ENCODE data around the gene ANKRD55.

The ANKRD55 gene

DNA sequence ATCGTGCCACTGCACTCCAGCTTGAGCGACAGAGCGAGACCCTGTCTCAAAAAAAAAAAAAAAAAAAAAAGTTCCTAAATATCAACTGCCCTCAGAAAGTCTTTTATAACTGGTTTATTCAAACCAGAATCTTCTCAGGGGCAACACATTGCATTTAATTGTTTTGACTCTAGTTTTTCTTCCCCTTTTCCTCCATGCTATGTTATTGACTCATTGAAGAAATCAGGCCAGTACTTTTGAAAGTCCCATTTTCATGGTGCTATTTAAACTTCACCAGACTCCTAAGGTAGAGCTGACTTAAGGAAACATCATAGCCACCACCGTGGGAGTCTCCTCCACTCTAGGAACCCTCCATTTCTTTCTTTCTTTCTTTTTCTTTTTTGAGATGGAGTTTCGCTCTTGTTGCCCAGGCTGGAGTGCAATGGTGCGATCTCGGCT lies 155.3 kb downstream of the ANKRD55 start:
- DNase-seq (ENCODE audit: low spot score): no peak

DNA sequence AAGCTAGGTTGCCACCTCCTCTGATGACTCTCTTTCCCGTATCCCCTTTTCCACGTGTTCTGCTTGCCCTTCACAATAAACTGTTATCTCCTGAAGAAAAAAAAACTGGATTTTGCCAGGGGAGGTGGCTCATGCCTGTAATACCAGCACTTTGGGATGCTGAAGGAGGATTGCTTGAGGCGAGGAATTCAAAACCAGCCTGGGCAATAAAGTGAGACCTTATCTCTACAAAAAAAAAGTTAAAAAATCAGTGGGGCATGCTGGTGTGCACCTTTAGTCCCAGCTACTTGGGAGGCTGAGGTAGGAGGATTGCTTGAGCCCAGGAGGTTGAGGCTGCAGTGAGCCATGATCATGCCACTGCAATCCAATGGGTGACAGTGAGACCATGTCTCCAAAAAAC lies 156.6 kb downstream of the ANKRD55 start:
- no peak for DNase-seq (ENCODE audit: low spot score)

DNA sequence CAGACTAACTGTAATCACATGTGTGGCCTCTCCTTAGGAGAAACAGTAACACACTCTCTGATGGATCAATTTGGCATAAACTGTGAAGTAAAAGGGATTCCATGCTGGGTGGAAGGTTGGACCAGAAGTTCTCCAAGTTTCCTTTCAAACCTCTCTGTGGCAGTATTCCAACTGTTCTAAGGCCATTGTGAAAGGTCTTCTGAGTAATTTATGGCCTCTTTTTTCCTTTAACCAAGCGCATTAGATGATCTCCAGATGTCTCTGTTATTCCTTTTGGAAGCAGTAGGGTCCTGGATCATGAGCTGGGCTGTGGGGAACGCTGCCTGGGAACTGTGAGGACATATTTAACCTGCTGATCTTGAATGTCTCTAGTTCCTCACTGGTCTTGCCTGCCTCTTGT lies 157.8 kb downstream of the ANKRD55 start:
- DNase-seq (ENCODE audit: low spot score): no peak

DNA sequence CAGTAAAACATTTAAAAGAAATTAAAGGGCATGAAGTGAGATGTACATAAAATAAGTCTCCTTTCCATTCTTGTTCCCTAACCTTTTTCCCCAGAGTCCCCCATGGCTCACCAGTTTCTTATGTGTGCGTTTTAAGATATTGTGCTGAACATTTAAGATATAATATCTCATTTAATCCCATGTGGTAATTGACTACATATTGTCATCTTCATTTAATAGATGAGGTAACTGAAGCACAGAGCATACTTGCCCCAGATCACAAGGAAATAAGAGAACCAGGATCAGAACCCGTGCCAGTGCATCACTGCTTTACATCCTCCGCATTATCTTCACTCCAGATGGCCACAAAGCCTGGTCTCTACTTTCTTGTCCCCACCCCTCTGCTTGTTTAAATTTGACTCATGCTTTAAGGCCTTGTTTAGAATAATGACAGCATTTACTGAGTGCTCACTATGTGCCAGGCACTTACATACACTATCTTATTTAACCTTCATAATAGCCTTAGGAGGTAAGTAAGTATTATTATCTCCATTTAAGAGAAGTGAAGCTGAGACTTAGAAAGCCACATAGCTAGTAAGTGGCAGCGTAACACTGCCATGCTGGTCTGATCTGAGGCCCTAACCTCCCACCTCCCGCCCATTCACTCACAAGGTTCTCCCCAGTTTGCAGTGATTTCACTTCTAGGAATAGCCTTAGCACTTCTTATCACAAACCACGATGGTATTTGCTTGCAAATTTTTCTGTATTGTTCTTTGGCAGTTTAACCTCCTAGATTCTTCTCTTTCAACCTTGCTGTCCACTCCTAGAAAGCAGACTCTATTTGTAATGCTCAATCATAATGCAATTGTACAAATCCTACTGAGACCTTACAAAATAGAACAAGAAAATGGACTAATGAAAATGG lies 160.0 kb downstream of the ANKRD55 start:
- no peak for DNase-seq (ENCODE audit: low spot score)

DNA sequence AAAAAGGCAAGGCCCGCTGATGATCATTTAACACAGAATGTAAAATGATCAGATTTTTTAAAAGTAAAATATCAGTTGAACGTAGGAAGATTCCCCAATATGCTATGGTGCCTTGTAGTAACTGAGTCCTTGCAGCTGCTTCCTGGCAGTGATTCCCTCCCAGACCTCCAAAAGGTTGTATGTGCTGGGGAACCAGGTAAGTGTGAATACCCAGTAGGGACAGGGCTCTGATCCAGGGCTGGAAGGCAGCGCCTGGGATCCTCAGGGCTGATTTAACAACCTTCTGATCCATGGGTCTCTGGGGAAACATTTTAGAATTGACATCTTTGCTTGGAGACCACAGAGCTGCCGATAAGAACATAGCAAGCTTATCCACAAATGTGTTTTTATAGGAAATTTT lies 161.7 kb downstream of the ANKRD55 start:
- DNase-seq (ENCODE audit: low spot score): no peak

DNA sequence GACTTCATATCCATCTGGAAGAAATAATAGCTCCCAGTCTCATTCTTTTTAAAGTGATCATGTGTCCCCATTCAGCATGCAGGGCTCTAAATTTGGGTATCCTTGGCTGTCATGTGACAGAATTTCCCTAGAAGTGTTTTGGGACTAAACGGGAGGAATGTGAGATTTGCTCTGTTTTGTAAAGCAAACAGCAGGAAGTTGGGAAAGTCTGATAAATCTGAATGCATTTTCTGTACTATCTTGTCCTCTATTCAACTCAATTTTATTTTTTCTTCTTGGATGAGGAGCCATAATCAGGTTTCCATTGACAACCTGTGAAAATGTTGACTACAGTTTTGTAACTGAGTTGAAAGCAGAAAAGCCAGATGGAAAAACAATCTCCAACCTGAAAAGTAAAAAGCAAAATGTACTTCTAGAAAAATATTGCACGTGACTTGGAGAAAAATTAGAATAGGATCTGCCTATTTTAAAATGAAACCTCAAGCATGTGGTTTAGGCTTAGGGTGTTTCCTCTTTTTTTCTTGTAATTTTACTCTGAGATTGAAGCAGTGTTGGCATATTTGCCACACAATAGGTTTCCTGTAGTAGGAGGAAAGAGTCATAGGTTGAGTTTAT lies 162.2 kb downstream of the ANKRD55 start:
- DNase-seq (ENCODE audit: low spot score): no peak

DNA sequence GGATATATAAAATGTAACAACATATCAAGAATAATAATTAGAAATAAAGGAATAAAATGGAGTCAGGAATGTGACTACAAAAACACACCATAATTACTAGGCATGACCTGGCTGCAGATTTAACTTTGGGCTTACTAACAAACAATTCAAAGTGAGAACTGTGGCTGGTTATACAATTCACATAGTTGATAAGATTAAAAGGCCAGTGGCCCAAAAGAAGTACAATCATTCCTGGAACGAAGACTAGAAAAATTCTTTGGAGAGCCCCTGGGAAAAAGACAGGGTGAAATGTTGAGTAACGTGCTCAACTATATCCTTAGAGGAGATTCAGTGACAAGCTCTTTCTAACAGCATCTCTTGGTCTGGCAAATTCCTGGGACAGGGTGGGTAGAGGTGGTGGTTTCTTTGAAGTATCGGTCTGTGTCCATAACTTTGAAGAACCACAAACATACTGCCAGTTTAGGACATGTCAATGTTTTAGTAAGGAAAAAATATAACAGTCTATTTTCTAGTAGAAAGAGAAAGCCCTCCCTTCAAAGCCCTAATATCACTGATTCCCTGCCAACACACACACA lies 163.4 kb downstream of the ANKRD55 start:
- no peak for DNase-seq (ENCODE audit: low spot score)

DNA sequence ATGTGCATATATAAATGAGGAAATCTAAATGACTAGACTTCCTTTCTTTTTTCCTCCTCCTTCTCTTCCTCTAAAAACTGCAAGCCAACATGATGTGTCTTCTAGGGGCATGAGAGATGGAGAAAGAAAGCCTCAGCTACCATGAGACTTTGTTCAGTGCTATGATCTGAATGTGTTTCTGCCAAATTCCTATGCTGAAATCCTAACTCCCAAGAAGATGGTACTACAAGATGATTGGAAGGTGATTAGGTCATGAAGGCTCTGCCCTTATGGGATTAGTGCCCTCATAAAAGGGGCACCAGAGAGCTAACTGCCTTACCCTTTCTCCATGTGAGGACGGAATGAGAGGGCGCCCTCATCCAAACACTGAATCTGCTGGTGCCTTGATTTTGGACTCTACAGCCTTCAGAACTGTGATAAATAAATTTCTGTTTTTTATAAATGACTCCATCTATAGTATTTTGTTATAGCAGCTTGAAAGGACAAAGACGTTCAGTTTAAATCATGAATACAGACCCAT lies 166.1 kb downstream of the ANKRD55 start:
- no peak for DNase-seq (ENCODE audit: low spot score)

DNA sequence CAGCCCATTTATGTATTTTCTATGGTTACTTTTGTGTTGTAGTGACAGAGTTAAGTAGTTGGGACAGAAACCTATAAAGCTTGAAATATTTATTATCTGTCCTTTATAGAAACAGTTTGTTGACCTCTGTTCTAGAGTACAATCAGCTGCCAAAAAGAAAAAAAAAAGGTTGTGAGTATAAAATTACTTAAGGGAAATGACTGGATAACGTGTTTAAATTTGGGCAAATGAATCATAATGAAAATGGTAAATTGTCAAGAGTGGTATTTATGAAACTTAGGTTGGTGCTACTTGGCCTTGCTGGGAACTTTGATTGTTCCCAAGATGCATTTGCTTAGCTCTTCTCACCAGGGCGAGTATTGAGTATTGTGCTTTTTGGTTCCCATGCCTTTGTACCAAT lies 168.1 kb downstream of the ANKRD55 start:
- DNase-seq (ENCODE audit: low spot score): no peak

DNA sequence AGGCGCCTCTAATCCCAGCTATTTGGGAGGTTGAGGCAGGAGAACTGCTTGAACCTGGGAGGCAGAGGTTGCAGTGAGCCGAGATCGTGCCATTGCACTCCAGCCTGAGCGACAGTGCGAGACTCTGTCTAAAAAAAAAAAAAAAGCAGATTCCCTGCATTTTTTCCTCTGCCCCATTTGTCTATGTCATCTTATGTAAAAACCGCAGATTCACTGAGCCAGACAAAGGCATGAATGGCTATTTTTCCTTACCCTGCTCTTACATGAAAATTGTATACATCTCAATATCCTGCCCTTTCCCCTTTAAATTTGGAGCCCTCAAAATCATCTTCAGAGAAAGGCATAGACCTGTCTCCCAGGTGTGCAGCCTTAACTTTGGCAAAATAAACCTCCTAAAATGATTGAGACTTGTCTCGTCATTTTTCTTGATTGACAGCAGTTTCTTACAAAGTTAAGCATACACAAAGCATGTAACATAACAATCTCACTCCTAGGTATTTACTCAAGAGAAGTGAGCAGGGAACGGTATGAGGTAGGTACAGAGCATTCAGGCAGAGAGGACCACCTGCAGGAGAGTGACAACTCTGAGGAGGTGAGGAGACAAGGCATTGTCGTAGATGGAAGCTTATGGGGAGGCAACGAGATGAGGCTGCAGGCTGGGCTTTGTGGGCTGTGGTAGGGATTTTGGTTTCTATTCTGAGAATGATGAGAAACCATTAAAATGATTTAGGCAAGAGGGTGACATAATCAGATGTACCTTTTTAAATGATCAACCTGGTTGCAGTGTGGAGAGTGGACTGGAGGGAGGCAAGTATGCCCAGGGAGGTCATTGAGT lies 172.6 kb downstream of the ANKRD55 start:
- peak; percentile 47 for DNase-seq (ENCODE audit: low spot score)

DNA sequence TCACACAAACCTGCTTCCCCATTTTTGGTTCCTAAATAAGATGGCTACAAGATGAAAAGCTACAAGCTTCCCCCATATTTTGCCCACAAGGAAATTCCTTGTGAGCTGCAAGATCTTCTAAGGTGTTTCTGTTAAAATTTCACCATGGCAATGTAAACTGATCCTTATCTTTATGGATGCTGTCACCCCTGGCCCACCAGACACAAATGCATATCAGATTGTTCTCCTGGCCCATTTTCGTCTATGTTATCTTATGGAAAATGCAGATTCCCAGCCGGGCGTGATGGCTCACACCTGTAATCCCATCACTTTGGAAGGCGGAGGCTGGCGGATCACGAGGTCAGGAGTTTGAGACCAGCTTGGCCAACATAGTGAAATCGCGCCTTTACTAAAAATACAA lies 173.3 kb downstream of the ANKRD55 start:
- DNase-seq (ENCODE audit: low spot score): no peak

DNA sequence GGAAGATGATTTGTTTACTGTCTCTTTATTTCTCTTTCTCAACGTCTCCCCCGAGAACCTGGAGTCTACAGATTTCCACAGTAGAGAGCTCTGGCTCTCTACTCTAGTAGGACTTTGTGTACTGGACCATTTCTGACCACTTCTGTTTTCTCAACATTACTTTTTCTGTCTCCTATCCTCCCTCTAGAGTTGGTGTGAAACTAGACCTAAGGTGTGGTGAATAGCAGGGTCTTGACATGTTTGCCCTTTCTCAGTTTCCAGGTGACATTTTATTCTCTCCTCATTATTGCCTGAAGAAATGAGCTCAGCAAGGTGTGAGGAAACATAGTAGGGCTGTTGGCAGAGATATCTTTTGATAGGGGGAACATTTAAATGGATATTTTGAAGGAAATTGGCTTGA lies 176.3 kb downstream of the ANKRD55 start:
- DNase-seq (ENCODE audit: low spot score): no peak

DNA sequence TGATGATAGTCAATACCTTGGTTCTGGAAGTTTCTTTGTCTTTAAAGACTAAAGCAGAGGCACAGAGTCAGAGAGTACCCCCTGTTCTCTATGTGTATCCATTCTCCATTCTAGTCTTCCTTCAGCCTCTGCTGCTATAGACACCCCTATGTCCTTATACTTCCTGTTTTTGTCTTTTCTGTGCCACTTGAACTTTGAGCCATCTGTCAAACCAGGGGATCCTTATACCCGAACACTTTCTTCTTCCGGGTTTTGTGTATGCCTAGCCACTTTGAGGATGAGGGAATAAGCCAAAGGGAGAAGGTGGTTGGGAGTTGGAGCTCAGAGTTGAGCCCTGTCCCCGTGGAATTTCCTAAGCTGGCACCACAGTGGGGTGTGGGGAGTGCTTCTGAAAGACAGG lies 177.3 kb downstream of the ANKRD55 start:
- DNase-seq (ENCODE audit: low spot score): no peak

DNA sequence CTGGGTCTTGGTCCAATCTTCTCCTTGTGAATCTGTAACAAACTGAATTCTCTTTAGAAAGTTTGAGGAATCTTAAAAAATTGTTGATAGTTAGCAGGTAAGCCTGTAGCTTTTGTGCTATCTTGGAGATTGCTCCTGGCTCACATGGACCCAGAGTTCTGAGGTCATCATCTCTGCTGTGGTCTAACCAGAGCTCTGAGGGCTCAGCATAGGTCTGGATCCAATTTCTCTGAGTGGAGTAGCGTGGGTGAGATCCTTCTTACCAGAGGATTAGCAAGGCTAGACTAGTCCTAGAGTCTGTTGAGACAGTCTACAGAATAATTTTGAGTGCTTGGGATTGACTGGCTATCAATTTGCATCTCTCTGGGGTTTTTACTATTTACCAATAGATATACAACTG lies 177.8 kb downstream of the ANKRD55 start:
- DNase-seq (ENCODE audit: low spot score): no peak

DNA sequence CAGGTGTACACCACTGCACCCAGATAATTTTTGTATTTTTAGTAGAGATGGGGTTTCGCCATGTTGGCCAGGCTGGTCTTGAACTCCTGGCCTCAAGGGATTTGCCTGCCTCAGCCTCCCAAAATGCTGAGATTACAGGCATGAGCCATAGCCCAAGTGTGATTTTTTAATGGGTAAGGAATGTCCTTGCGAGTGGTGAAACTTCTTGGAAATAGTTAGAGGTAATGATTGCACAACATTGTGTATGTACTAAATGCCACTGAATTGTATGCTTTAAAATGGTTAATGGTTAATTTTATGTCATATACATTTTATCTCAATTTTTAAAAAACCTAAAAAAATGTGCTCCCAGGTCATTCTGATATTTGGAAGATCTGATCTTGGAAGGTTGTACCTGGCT lies 178.5 kb downstream of the ANKRD55 start:
- no peak for DNase-seq (ENCODE audit: low spot score)

DNA sequence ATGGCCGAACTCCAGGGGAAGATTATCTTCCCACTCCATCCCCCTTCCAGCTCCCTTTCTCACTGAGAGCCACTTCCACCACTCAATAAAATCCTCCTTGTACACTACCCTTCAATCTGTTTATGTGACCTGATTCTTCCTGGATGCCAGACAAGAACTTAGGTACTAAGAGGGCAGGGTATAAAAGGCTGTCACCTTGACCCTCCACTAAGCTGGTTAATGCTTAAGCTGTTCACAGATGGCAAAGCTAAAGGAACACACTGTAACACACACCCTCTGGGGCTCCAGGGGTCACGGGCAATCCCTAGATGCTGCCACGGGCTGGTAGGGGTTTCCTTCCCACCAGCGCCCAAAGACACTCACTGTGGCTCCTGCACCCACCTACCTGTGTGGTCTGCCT lies 179.8 kb downstream of the ANKRD55 start:
- no peak for DNase-seq (ENCODE audit: low spot score)

DNA sequence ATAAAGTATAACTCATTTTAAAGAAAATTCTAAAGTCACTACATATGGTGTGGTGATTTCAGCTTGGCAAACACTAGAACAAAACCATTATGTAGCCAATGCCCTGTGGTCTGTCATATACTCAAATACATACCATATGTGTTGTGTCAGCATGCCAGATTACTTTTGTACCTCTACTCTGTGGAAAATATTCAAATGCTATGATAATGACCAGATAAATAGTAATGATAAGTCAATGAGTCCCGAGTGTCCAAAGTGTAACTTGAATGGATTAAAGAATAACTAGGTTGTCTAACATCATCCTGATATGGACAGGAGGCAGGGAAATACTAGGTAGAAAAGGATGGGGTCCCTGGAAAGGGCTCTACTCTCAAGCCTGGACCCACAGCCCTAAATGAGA lies 180.4 kb downstream of the ANKRD55 start:
- DNase-seq (ENCODE audit: low spot score): no peak

DNA sequence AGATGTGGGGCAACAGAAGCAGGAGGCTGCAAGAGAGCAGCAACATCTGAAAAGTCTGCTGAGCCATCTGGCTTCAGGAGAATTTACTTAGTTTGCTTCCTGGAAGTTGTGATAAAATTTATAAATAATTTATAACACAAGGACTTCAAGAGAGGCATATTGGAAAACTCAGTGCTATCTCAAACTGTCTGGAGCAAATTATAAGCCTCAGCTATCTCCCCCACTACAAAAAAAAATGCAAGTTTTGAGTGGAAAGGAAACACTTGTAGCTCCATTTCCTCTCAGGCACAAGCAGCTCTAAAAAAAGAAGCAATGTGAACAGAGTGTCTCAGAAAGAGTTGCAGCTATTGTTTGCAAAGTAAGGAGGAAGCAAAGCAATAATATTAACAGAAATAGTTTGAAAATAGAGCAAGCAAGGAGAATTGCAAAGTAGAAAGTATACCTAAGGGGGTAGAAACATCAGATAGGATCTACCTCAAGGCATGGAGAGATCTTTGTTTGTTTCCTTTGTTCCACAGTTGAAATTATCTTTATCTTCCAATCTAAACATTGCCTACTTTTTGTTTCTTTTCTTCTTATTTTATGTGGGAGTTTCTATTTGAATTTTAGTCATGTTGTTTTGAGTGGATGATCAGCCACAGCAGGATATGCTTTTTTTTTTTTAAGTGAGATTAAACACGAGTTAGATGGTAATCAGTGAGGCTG lies 182.4 kb downstream of the ANKRD55 start:
- DNase-seq (ENCODE audit: low spot score): no peak
